ENCODE measurements around the gene PIK3AP1. TPM values are rescaled to one million over a fixed set of nuclear protein-coding genes. Genes with fewer than 3 reads are reported as not detected.

Gene PIK3AP1
- total RNA-seq, 1 donor from 2014 or later, result not detected

DNA sequence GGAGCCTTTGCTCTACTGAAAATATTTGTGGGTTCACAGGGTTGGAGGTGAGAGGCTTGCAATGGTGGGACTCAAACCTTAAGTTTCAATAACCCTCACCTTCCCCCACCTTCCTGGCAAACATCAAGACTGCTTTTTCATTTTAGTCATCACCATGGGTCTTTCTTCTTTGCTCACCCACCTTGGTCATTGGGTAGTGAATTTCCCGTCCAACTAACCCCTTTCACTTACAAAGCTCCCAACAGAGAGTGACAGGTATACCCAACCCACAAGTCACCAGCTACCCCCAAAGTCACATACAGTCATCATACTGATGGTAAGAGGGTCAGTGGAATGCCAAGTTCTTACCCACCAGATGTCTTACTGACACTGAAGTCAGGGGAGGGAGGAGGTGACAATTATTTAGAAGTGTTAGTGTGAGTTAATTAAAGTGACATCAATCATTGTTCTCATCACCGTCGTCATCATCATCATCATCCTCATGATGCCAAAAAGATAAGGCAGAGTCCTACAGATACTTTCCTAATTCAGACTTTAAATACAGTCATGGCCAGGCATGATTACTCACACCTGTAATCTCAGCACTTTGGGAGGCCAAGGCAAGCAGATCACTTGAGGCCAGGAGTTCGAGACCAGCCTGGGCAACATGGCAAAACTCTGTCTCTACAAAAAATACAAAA is 49.0 kb downstream of the PIK3AP1 start:
- DNase-seq, result no peak

GRCh38 chr10:96670786-96671185 is 49.5 kb downstream of the PIK3AP1 start:
- DNase-seq, result no peak

GRCh38 chr10:96667401-96667800 is 52.9 kb downstream of the PIK3AP1 start:
- DNase-seq, result no peak

GRCh38 chr10:96666741-96667140 is 53.6 kb downstream of the PIK3AP1 start:
- no peak for DNase-seq

DNA sequence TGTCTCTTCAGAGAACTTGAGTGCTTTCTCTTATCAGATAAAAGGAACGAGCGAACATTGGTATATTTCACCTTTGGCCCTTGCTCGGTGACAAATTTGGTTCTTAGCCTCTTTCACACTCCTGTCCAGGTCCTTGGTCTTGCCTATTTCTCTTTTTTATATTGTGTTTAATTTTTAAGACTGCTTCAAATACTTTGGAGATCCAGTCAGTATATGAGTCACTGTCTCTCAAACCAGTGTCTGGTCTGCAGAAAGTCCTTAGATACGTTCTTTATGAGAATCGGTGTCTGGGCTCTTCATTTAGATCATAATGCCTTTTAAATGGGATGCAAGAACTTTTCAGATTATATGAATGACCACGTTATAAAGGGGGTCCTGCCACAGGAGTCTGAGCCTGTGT is 55.0 kb downstream of the PIK3AP1 start:
- DNase-seq, result no peak

DNA sequence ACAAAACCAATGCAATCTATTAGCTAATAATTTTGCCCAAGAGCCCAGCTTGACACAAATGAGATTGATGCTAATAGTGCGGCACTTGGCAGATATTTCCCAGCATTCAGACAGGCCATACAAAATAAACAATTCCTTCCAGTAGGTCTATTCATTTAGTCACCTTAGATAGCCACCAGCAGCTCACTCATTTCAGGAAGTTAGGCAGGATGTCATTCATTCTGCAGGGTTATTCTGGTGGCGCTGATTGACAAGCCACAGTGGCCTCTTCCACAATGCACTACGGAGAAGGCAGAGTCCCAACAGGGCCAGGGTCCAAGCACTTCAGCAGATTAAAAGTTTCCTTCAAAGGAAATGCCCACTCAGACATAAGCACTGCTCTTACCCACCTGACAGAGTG is 55.8 kb downstream of the PIK3AP1 start:
- DNase-seq, result no peak

DNA sequence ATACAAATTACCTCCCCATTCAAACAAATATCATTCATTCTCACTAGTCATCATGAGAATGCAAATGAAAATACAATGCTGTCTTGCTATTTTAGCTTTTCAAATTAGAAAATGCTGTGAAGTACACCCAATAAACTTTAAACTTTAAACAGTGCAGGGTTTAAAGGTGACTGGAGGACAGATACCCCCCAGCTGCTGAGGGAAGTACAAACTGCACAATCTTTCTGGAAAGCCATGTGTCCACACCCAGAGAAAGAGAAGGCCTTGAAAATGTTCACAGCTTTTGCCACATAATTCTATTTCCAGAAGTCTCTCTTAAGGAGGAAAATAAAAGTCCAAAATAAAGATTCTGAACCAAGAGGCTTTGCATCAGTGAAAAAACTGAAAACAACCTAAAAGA is 56.5 kb downstream of the PIK3AP1 start:
- no peak for DNase-seq

- no peak for DNase-seq
Observed at GRCh38 chr10:96661632-96662031, 58.7 kb downstream of the PIK3AP1 start.

GRCh38 chr10:96660297-96660696 is 60.0 kb downstream of the PIK3AP1 start:
- no peak for DNase-seq

- no peak for DNase-seq
Observed at GRCh38 chr10:96658844-96659243, 61.5 kb downstream of the PIK3AP1 start.

- DNase-seq, result no peak
Observed at GRCh38 chr10:96657385-96657784, 62.9 kb downstream of the PIK3AP1 start.

GRCh38 chr10:96656839-96657238 is 63.5 kb downstream of the PIK3AP1 start:
- DNase-seq, result no peak

- DNase-seq, result no peak
Observed at GRCh38 chr10:96656198-96656577, 64.1 kb downstream of the PIK3AP1 start.

GRCh38 chr10:96655461-96656197 is 64.7 kb downstream of the PIK3AP1 start:
- DNase-seq, result no peak

DNA sequence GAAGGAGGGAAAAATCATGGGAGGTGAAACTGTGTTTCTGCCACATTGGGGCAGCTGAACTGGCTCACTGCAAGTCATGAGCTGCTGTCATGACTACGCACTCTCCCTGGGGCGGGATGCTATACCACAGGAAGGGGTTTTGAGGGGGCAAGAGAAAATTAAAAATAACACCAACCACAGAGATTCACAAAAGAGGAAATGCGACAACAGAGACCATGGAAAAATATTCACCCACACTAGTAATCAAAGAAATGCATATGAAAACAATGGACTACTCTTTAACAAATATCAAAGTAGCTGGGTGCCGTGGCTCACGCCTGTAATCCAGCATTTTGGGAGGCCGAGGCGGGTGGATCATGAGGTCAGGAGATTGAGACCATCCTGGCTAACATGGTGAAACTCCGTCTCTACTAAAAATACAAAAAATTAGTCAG is 68.3 kb downstream of the PIK3AP1 start:
- DNase-seq, result no peak

DNA sequence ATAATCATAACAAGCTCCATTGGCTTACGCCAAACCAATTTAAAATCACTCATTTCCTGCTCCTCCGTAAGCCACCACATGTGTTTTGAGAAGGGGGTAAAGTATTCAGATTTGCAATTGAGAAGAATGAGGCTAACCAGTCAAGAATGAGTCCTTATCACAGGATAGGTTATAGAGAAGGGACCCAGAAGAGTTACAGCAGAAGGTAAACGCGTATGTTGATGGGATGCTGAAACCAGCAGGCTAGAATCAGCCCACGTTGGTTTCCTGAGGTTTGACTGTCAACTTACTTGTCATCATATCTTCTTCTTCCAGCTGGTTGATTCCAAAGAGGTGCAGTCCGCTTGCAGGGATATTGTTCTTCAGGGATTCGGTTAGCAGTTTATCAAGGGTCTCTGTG is 69.4 kb downstream of the PIK3AP1 start:
- DNase-seq, result no peak

GRCh38 chr10:96648297-96648696 is 72.0 kb downstream of the PIK3AP1 start:
- DNase-seq, result no peak

GRCh38 chr10:96647466-96647865 is 72.8 kb downstream of the PIK3AP1 start:
- DNase-seq, result no peak

DNA sequence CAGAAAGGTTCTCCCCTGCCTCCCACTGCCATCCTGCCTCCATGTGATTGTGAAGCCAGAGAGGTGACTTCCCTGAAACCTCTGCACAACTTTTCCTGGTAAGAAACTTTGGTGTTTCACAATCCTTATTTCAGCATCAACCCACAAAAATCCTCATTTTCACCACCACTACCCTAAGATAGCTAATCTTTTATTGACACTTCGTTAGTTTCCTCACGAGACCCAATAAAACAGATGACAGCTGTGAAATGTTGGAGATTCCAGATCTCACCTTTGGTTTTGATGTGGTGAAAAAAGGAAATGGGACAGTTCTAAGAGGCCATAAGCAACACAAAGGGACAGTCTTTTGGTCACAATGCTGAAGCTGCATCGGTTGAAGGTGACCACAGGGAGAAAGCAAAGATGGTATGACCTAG is 73.6 kb downstream of the PIK3AP1 start:
- no peak for DNase-seq

DNA sequence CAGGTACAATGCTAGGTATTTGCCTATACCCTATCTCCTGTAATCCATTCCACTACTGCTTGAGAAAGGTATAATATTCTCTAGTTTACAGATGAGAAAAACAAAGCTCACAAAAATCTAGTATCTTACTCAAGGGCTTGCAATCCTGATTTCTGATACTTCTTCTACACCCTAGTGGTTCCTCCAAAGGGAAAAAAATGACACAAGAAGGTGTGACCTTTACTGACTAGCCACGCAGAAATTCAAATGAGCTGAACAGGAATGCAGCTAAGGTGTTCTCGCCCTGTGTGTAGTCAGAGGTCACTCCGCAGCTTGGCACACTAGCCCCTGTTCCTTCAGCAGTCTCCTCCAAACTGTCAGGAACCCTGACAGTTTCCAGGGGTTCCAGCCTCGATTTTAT is 74.0 kb downstream of the PIK3AP1 start:
- DNase-seq, result no peak

GRCh38 chr10:96645191-96645721 is 75.1 kb downstream of the PIK3AP1 start:
- DNase-seq, result no peak

- no peak for DNase-seq
Observed at GRCh38 chr10:96643920-96644319, 76.4 kb downstream of the PIK3AP1 start.

DNA sequence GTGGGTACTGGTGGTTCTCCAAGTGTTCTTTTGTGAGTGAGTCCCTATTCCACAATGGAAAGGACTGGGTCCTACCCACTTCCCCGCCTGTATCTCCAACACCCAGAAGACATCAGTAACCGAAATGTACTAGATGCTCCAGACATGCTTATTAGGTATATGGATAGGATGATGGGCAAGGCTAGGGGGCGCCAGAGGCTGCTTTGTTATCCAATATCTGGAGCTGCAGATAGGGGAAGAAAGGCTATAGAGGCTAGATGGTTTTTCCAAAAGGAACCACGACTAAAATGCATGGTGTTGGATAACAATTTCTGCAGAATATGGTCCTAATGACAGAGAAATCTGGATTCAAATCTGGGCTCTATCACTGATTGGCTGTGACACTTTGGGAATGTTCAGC is 77.3 kb downstream of the PIK3AP1 start:
- DNase-seq, result peak; percentile 27

DNA sequence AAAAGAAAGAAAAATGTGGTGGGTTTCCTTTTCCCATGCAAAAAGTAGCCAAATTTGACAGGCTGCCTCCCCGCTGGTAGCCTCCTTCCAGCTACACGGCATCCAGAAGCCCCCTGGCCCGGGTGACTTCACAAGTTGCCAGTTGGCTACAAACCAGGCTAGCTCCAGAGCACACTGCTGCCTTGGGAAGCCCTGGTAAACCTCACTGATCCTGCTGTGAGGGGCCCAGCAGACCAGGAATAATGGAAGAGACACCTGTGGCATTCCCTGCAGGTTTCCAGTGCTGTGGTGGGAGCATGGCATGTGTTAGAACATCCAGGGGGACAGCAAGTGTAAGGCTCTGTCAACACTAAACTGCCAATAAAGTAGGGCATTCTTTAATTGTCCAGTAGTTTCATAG is 77.8 kb downstream of the PIK3AP1 start:
- no peak for DNase-seq
